Muscle layer of colon (tissue), 2 donors: ENCODE data around the gene GPC2.
"Not testable (repeated sequence)": the region's sequence is repeated elsewhere in the genome, so short reads cannot be mapped to it uniquely, and the experiment has no call there.

Experiments
- H3K27ac ChIP-seq: one replicate; pipeline ENCODE4 v1.7.0; 2013; ENCODE audit warnings: low read depth, mild to moderate bottlenecking, low read length, moderate library complexity
- H3K27me3 ChIP-seq, 2 donors: one replicate each; pipeline ENCODE4 v1.7.0; 2013; ENCODE audit warnings: low read length in 2 of 2, mild to moderate bottlenecking in 2 of 2; ENCODE audit not compliant: insufficient read depth in 2 of 2, control insufficient read depth in 1 of 2
- H3K36me3 ChIP-seq: one replicate; pipeline ENCODE4 v1.7.0; 2013; ENCODE audit warnings: mild to moderate bottlenecking, low read length; ENCODE audit not compliant: insufficient read depth
- H3K4me1 ChIP-seq: one replicate; pipeline ENCODE4 v1.7.0; 2013; ENCODE audit warnings: mild to moderate bottlenecking, low read length; ENCODE audit not compliant: insufficient read depth
- H3K4me3 ChIP-seq, 2 donors: one replicate each; pipeline ENCODE4 v1.7.0; 2013; ENCODE audit warnings: low read length in 2 of 2, low read depth in 1 of 2, mild to moderate bottlenecking in 1 of 2, moderate library complexity in 1 of 2
- H3K9ac ChIP-seq: one replicate; pipeline ENCODE4 v1.7.0; 2013; ENCODE audit warnings: low read length
- H3K9me3 ChIP-seq: one replicate; pipeline ENCODE4 v1.7.0; 2013; ENCODE audit warnings: mild to moderate bottlenecking, low read length
- donor health status: abdominal sarcoma.
- donor health status: Adenocarcinoma of cecum.

Gene GPC2

GRCh38 chr7:100217934-100218333, 40.8 kb upstream of the GPC2 start:
- not testable (repeated sequence) for H3K4me1 ChIP-seq, H3K9ac ChIP-seq, H3K9me3 ChIP-seq, H3K27me3 ChIP-seq, H3K27ac ChIP-seq, H3K36me3 ChIP-seq, H3K4me3 ChIP-seq

- Histone ChIP-seq H3K4me1 (peaks cover 4% of the 10 kb centered on the region), H3K9ac (no peak overlapping the region), H3K4me3 (no peak overlapping the region), H3K9me3 (no peaks in the 10 kb centered on the region), H3K27ac (no peak overlapping the region), H3K27me3 (no peaks in the 10 kb centered on the region), H3K36me3 (no peaks in the 10 kb centered on the region)
These were observed 38.7 kb upstream of the GPC2 start for GRCh38 chr7:100215895-100216294.

- H3K4me1 ChIP-seq, H3K9ac ChIP-seq, H3K4me3 ChIP-seq, H3K27me3 ChIP-seq, H3K9me3 ChIP-seq, H3K36me3 ChIP-seq, H3K27ac ChIP-seq: not testable (repeated sequence)
These were observed 37.2 kb upstream of the GPC2 start for GRCh38 chr7:100214356-100214755.

GRCh38 chr7:100213672-100214071, 36.5 kb upstream of the GPC2 start:
- Histone ChIP-seq H3K36me3 (no peaks in the 10 kb centered on the region), H3K4me3 (no peak overlapping the region), H3K4me1 (peaks cover 4% of the 10 kb centered on the region), H3K27ac (no peak overlapping the region), H3K27me3 (no peaks in the 10 kb centered on the region), H3K9me3 (no peaks in the 10 kb centered on the region), H3K9ac (no peak overlapping the region)

GRCh38 chr7:100212631-100213286, 35.6 kb upstream of the GPC2 start:
- no peaks in the 10 kb centered on the region for H3K36me3 ChIP-seq
- H3K9me3 ChIP-seq: no peaks in the 10 kb centered on the region
- peaks cover 4% of the 10 kb centered on the region for H3K4me1 ChIP-seq
- H3K27me3 ChIP-seq: no peaks in the 10 kb centered on the region
- no peak overlapping the region for H3K27ac ChIP-seq
- no peak overlapping the region for H3K9ac ChIP-seq
- no peak overlapping the region for H3K4me3 ChIP-seq

- no peaks in the 10 kb centered on the region for H3K27me3 ChIP-seq
- peaks cover 4% of the 10 kb centered on the region for H3K4me1 ChIP-seq
- no peak overlapping the region for H3K9ac ChIP-seq
- no peak overlapping the region for H3K4me3 ChIP-seq
- no peaks in the 10 kb centered on the region for H3K36me3 ChIP-seq
- no peaks in the 10 kb centered on the region for H3K9me3 ChIP-seq
- no peak overlapping the region for H3K27ac ChIP-seq
These were observed 34.2 kb upstream of the GPC2 start for GRCh38 chr7:100211342-100211780.

GRCh38 chr7:100210805-100211204, 33.6 kb upstream of the GPC2 start:
- Histone ChIP-seq H3K27ac (no peak overlapping the region), H3K4me1 (peaks cover 3% of the 10 kb centered on the region), H3K9ac (no peak overlapping the region)

GRCh38 chr7:100209493-100209892, 32.3 kb upstream of the GPC2 start:
- no peaks in the 10 kb centered on the region for H3K27me3 ChIP-seq
- H3K36me3 ChIP-seq: no peaks in the 10 kb centered on the region
- H3K9ac ChIP-seq: no peak overlapping the region
- no peaks in the 10 kb centered on the region for H3K4me1 ChIP-seq
- no peaks in the 10 kb centered on the region for H3K9me3 ChIP-seq
- H3K4me3 ChIP-seq: no peak overlapping the region
- H3K27ac ChIP-seq: no peak overlapping the region

More at GRCh38 chr7:100210805-100211204, 33.6 kb upstream of the GPC2 start:
- Histone ChIP-seq H3K36me3 (no peaks in the 10 kb centered on the region), H3K9me3 (no peaks in the 10 kb centered on the region), H3K4me3 (no peak overlapping the region), H3K27me3 (no peaks in the 10 kb centered on the region)

- H3K9me3 ChIP-seq: no peaks in the 10 kb centered on the region
- H3K4me3 ChIP-seq: no peak overlapping the region
- H3K4me1 ChIP-seq: no peaks in the 10 kb centered on the region
- no peaks in the 10 kb centered on the region for H3K36me3 ChIP-seq
- H3K27ac ChIP-seq: no peak overlapping the region
- H3K27me3 ChIP-seq: no peaks in the 10 kb centered on the region
- H3K9ac ChIP-seq: no peak overlapping the region
These were observed 31.8 kb upstream of the GPC2 start for GRCh38 chr7:100208911-100209408.

- Histone ChIP-seq H3K36me3 (no peaks in the 10 kb centered on the region), H3K27me3 (no peaks in the 10 kb centered on the region), H3K4me3 (no peak overlapping the region), H3K4me1 (no peaks in the 10 kb centered on the region), H3K27ac (no peak overlapping the region), H3K9ac (no peak overlapping the region), H3K9me3 (no peaks in the 10 kb centered on the region)
These were observed 27.3 kb upstream of the GPC2 start for GRCh38 chr7:100204454-100204853.

GRCh38 chr7:100200693-100201092, 23.5 kb upstream of the GPC2 start:
- H3K9ac ChIP-seq: no peak overlapping the region
- no peaks in the 10 kb centered on the region for H3K27me3 ChIP-seq
- H3K36me3 ChIP-seq: no peaks in the 10 kb centered on the region
- H3K27ac ChIP-seq: no peak overlapping the region
- no peaks in the 10 kb centered on the region for H3K4me1 ChIP-seq
- H3K4me3 ChIP-seq: no peak overlapping the region
- H3K9me3 ChIP-seq: no peaks in the 10 kb centered on the region

GRCh38 chr7:100198266-100198665, 21.1 kb upstream of the GPC2 start:
- no peak overlapping the region for H3K27ac ChIP-seq
- no peak overlapping the region for H3K9ac ChIP-seq
- H3K9me3 ChIP-seq: no peaks in the 10 kb centered on the region
- H3K4me1 ChIP-seq: no peaks in the 10 kb centered on the region
- H3K4me3 ChIP-seq: no peak overlapping the region
- no peaks in the 10 kb centered on the region for H3K27me3 ChIP-seq
- H3K36me3 ChIP-seq: no peaks in the 10 kb centered on the region
